HUES48 (cell line): Measurements from ENCODE around the gene COMMD2.

Source experiments
- H3K27ac ChIP-seq: one replicate; pipeline ENCODE4 v1.7.0; 2013; ENCODE audit warnings: low read depth, low read length, inconsistent platforms
- H3K27me3 ChIP-seq: 2 replicates; pipeline ENCODE4 v1.6.1; 2013; ENCODE audit warnings: mild to moderate bottlenecking, low read length; ENCODE audit not compliant: control insufficient read depth, insufficient read depth
- H3K36me3 ChIP-seq: 2 replicates; pipeline ENCODE4 v1.6.1; 2013; ENCODE audit warnings: low read length; ENCODE audit not compliant: control insufficient read depth, insufficient read depth
- H3K4me1 ChIP-seq: 2 replicates; pipeline ENCODE4 v1.6.1; 2013; ENCODE audit warnings: mild to moderate bottlenecking, low read length; ENCODE audit not compliant: control insufficient read depth, insufficient read depth
- H3K4me3 ChIP-seq: 2 replicates; pipeline ENCODE4 v1.5.1; 2013; ENCODE audit warnings: mild to moderate bottlenecking, low read depth, low read length
- H3K9ac ChIP-seq: 2 replicates; pipeline ENCODE4 v1.6.1; 2013; ENCODE audit warnings: mild to moderate bottlenecking, low read depth, low read length, moderate library complexity
- H3K9me3 ChIP-seq: 2 replicates; pipeline ENCODE4 v1.6.1; 2013; ENCODE audit warnings: low read length; ENCODE audit not compliant: control insufficient read depth, insufficient read depth

The COMMD2 gene

GRCh38 chr3:149702691-149703441, 49.4 kb downstream of the COMMD2 start:
- Histone ChIP-seq H3K4me1 (peaks cover 13% of the 10 kb centered on the region), H3K36me3 (no peaks in the 10 kb centered on the region), H3K27ac (no peak overlapping the region), H3K4me3 (no peak overlapping the region), H3K27me3 (no peaks in the 10 kb centered on the region), H3K9me3 (peaks cover 10% of the 10 kb centered on the region), H3K9ac (no peak overlapping the region)

GRCh38 chr3:149701977-149702350, 50.3 kb downstream of the COMMD2 start:
- H3K4me3 ChIP-seq: no peak overlapping the region

GRCh38 chr3:149701206-149701976, 50.9 kb downstream of the COMMD2 start:
- no peaks in the 10 kb centered on the region for H3K27me3 ChIP-seq
- no peak overlapping the region for H3K9ac ChIP-seq
- H3K9me3 ChIP-seq: peaks cover 10% of the 10 kb centered on the region
- H3K36me3 ChIP-seq: no peaks in the 10 kb centered on the region
- H3K4me1 ChIP-seq: no peaks in the 10 kb centered on the region
- no peak overlapping the region for H3K4me3 ChIP-seq
- no peak overlapping the region for H3K27ac ChIP-seq

More at GRCh38 chr3:149701977-149702350, 50.3 kb downstream of the COMMD2 start:
- no peaks in the 10 kb centered on the region for H3K36me3 ChIP-seq
- peaks cover 4% of the 10 kb centered on the region; the same call in 1 of the 2 replicates for H3K4me1 ChIP-seq
- H3K9me3 ChIP-seq: peaks cover 10% of the 10 kb centered on the region
- no peak overlapping the region for H3K9ac ChIP-seq
- H3K27me3 ChIP-seq: no peaks in the 10 kb centered on the region
- no peak overlapping the region for H3K27ac ChIP-seq
